ENCODE measurements around the gene SYCP3.

SYCP3 gene

DNA sequence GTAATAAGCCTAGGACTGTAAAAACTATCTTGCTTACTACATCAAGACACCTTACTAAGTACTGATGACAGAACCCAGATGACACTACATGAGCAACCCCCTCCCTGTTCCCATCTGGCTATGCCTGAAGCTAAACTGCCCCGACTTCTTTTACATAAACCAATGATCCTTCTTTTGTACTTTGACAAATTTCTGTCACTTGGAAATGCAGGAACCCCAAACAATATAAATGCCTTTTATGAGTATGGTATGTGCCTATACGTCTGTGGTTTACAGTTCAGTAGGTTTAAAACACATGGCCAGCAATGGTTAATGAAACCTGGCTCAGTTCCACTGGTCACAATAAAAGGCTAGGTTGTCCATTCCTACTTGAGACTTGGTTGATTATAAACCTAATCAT is 6.1 kb downstream of the SYCP3 start:
- TF ChIP-seq ZFX (IDR thresholded peaks at IDR 0.05; ENCODE audit: borderline replicate concordance), result no peak
- TF ChIP-seq, protein P1, sequence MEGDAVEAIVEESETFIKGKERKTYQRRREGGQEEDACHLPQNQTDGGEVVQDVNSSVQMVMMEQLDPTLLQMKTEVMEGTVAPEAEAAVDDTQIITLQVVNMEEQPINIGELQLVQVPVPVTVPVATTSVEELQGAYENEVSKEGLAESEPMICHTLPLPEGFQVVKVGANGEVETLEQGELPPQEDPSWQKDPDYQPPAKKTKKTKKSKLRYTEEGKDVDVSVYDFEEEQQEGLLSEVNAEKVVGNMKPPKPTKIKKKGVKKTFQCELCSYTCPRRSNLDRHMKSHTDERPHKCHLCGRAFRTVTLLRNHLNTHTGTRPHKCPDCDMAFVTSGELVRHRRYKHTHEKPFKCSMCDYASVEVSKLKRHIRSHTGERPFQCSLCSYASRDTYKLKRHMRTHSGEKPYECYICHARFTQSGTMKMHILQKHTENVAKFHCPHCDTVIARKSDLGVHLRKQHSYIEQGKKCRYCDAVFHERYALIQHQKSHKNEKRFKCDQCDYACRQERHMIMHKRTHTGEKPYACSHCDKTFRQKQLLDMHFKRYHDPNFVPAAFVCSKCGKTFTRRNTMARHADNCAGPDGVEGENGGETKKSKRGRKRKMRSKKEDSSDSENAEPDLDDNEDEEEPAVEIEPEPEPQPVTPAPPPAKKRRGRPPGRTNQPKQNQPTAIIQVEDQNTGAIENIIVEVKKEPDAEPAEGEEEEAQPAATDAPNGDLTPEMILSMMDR (IDR thresholded peaks at IDR 0.05), result no peak
- H3K27ac ChIP-seq, result peak overlapping the region; percentile 89

DNA sequence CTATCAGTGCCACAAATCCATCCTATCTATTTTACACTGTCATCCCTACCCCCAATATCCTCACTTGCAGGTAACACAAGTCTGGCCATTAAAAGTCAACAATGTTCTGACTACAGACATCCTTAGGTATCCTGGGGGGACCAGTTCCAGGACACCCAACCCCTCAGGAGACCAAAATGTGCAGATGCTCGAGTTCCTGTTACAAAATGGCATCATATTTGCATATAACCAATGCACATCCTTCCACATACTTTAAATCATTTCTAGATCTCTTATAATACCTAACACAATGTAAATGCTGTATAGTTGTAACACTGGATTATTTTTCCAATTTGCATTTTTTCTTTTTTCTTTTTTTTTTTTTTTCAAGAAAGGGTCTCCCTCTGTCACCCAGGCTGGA is 6.9 kb downstream of the SYCP3 start:
- peak overlapping the region; percentile 89 for H3K27ac ChIP-seq
- no peak for TF ChIP-seq ZFX (IDR thresholded peaks at IDR 0.05; ENCODE audit: borderline replicate concordance)
- TF ChIP-seq, protein P1 (IDR thresholded peaks at IDR 0.05), result no peak

DNA sequence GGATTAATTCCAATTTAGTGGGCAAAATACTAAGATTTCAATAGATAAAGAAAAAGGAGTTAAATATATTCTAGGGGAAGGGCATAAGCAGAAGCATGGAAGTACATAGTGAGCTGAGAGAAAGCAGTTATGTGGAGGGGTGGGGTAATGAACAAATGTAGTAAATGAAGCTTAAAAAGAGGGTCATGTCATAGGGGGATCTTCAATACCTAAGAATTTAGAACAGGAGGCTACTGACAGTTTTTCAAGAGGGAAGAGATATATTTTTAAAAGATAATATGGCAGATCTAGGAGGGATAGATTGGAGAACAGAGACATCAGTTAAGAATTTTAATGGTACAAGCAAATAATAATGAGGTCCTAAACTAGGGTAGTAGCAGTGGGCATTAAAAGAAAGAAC is 9.4 kb downstream of the SYCP3 start:
- peak overlapping the region; percentile 89 for H3K27ac ChIP-seq
- no peak for TF ChIP-seq ZFX (IDR thresholded peaks at IDR 0.05; ENCODE audit: borderline replicate concordance)
- TF ChIP-seq, protein P1 (IDR thresholded peaks at IDR 0.05), result no peak

DNA sequence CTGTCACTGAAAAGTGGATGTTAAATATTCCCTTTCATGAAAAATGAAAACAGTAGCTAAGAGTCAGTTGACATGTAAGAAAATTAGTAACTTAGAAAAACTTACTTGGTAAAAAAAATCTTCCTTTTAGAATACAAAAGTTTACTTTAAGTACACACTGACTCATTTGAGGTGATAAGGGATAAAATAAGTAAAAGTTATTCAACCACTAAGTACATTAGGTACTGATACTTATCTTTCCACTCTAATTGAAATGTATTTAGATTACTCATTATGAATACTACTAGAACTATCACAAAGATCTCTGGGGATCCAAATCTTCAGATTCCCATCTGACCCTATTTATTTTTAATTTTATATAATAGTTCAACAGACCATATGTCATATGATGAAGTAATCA is 12.2 kb downstream of the SYCP3 start:
- no peak for TF ChIP-seq ZFX (IDR thresholded peaks at IDR 0.05; ENCODE audit: borderline replicate concordance)
- TF ChIP-seq, protein P1 (IDR thresholded peaks at IDR 0.05), result no peak
- peak overlapping the region; percentile 89 for H3K27ac ChIP-seq

DNA sequence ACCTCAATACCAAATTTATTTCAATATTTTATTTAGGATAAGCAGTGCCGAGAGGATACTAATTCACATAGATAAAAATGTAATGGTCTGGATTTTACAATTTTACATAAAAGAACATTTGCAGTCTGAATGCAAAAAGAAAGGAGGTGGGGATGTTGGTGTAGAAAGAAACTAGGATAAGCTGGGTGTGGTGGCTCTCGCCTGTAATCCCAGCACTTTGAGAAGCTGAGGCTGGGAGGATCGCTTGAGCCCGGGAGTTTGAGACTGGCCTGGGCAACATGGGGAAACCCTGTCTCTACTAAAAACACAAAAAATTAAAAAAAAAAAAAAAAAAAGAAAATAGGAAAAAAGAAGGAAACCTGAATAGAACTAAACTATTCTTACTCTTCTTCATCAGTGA is 16.9 kb downstream of the SYCP3 start:
- H3K27ac ChIP-seq, result peak overlapping the region; percentile 89
- TF ChIP-seq ZFX (IDR thresholded peaks at IDR 0.05; ENCODE audit: borderline replicate concordance), result no peak

DNA sequence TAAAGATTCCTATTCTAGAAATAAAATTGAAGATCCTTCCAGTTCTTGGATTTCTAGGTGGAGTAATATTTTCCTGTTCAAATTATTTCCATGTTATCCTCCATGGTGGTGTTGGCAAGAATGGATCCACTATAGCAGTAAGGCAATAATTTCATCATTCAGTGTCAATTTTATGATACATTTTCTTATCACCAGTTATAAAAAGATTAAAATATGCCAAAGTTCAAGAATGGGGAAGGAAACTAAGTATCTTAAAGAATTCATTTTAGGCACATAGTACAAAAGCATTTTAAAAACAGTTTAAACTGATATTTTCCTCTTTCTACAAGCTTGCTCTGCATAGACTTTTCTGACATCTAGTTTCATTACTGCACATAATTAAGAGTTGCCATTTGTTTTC is 19.1 kb downstream of the SYCP3 start:
- no peak for TF ChIP-seq ZFX (IDR thresholded peaks at IDR 0.05; ENCODE audit: borderline replicate concordance)
- TF ChIP-seq, protein P1 (IDR thresholded peaks at IDR 0.05), result no peak
- peak overlapping the region; percentile 89 for H3K27ac ChIP-seq

DNA sequence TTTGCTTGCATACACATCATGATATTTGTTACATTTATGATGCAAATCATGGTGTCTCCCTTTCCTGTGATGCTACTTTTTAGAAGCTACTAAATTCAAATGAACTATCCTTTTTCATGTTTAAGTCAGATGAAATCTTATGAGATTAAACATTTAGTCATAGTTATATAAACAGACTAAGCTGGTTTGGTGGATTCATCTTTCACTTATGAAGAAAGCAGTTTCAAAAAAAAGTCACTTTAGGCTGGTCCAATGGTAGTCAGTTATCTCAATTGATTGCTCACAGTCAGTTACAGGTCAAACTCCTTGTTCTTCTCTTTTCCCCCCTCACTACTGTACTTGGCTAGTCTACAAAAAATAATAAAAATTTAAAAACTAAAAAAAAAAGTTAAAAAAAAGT is 19.7 kb downstream of the SYCP3 start:
- H3K27ac ChIP-seq, result peak overlapping the region; percentile 89
- TF ChIP-seq, protein P1 (IDR thresholded peaks at IDR 0.05), result no peak
- no peak for TF ChIP-seq ZFX (IDR thresholded peaks at IDR 0.05; ENCODE audit: borderline replicate concordance)

DNA sequence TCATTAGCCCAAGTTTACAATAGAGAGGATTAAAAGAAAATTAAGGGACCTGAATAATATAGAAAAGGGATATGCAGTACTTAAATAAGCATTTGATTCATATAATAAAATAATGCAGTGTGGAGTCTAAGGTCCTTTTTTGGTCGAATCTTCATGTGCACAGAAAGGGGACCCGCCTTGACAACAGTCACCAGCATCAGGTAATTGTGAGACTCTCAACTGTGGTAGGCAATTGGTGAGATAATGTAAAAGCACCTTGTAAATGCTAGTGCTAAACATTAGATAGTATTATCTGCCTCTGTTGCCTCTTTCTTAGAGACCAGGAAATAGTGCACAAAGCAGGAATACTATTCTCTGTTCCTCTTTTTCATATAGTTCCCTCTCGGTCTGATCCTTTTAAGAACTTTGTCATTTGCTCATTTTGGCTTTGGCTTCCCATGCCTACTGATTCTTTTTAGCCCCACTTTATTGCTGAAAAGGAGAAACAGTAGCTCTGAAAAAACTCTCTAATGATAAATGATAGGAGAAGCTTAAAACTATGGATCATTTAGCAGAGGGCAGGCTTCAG is 24.3 kb downstream of the SYCP3 start:
- H3K27ac ChIP-seq, result peak overlapping the region; percentile 89
- no peak for TF ChIP-seq ZFX (IDR thresholded peaks at IDR 0.05; ENCODE audit: borderline replicate concordance)
- TF ChIP-seq, protein P1 (IDR thresholded peaks at IDR 0.05), result no peak

Measured in 22Rv1 (cell line).